T-cell (primary cell): ENCODE data around the gene DAAM1. TPM values are rescaled to one million over a fixed set of nuclear protein-coding genes. Genes with fewer than 3 reads are reported as not detected.

Experiments used
- ATAC-seq, 4 experiments: fragments of 200-7000 bp in 3 of 4; fragments of 150-1000 bp in 1 of 4; cut with Tn5 transposase; replicated peaks in 1 of 4; 1 replicate in 3 of 4; 2 replicates in 1 of 4; pipeline ENCODE4 v1.10.0; 2021; ENCODE audit warnings: moderate library complexity in 3 of 4, mild to moderate bottlenecking in 2 of 4, moderate number of reproducible peaks in 1 of 4
- CTCF ChIA-PET, 2 donors: fragments of 300-600 bp; sonication (Branson Sonifier 250); formaldehyde crosslinking; loops; one replicate each; lab custom pipeline; 2022; ENCODE audit warnings: antibody characterized with exemption in 2 of 2; lab: Charles Lee
- POLR2A ChIA-PET, 2 donors: fragments of 300-600 bp; sonication (Branson Sonifier 250); formaldehyde crosslinking; loops; one replicate each; lab custom pipeline; 2022; ENCODE audit warnings: antibody characterized with exemption in 2 of 2; lab: Charles Lee
- DNase-seq, 35 experiments: peaks; one replicate each; pipeline versions ENCODE4 v3.0.0 to v3.0.0-alpha.2; 2013 to 2023
- H3K27ac ChIP-seq: one replicate; pipeline ENCODE4 v1.5.1; 2013; ENCODE audit warnings: low read length
- H3K27me3 ChIP-seq, 2 experiments: replicated peaks in 1 of 2; 1 replicate in 1 of 2; 2 replicates in 1 of 2; pipeline versions ENCODE4 v1.6.1 to v1.7.0; 2013; ENCODE audit warnings: low read length in 1 of 2, mixed read lengths in 1 of 2; ENCODE audit not compliant: control insufficient read depth in 2 of 2, insufficient read depth in 2 of 2; ENCODE audit errors: extremely low read depth in 1 of 2
- H3K36me3 ChIP-seq, 2 donors: 1 replicate in 1 of 2; 2 replicates in 1 of 2; pipeline versions ENCODE4 v1.6.1 to v1.7.0; 2013; ENCODE audit warnings: low read length in 1 of 2; ENCODE audit not compliant: control insufficient read depth in 2 of 2, insufficient read depth in 1 of 2; ENCODE audit errors: extremely low read depth in 1 of 2
- H3K4me1 ChIP-seq, 2 experiments: 1 replicate in 1 of 2; 2 replicates in 1 of 2; pipeline versions ENCODE4 v1.6.1 to v1.7.0; 2013; ENCODE audit warnings: low read length in 2 of 2, mixed read lengths in 1 of 2; ENCODE audit not compliant: insufficient read depth in 2 of 2, control insufficient read depth in 1 of 2; ENCODE audit errors: extremely low read depth in 1 of 2
- H3K4me3 ChIP-seq, 2 donors: 1 replicate in 1 of 2; 2 replicates in 1 of 2; pipeline versions ENCODE4 v1.5.1 to v1.7.0; 2013; ENCODE audit warnings: mild to moderate bottlenecking in 2 of 2, low read length in 1 of 2, moderate library complexity in 1 of 2; ENCODE audit not compliant: control insufficient read depth in 1 of 2; ENCODE audit errors: extremely low read depth in 1 of 2
- H3K9me3 ChIP-seq: 2 replicates; pipeline ENCODE4 v1.7.0; 2013
- H3K27ac Mint-ChIP-seq, 2 donors: one replicate each; pipeline ENCODE4 v1.8.0; 2020 to 2021; ENCODE audit warnings: mild to moderate bottlenecking in 2 of 2, mixed read lengths in 2 of 2
- H3K27me3 Mint-ChIP-seq, 2 donors: one replicate each; pipeline ENCODE4 v1.8.0; 2021 to 2022; ENCODE audit warnings: mixed read lengths in 2 of 2
- H3K36me3 Mint-ChIP-seq: one replicate; pipeline ENCODE4 v1.8.0; 2021; ENCODE audit warnings: mixed read lengths
- H3K4me1 Mint-ChIP-seq, 3 donors: one replicate each; pipeline ENCODE4 v1.8.0; 2020 to 2022; ENCODE audit warnings: mixed read lengths in 3 of 3, mild to moderate bottlenecking in 1 of 3
- H3K4me3 Mint-ChIP-seq, 3 donors: one replicate each; pipeline ENCODE4 v1.8.0; 2020 to 2022; ENCODE audit warnings: mild to moderate bottlenecking in 3 of 3, mixed read lengths in 3 of 3, moderate library complexity in 3 of 3
- H3K9me3 Mint-ChIP-seq, 3 donors: one replicate each; pipeline ENCODE4 v1.8.0; 2020 to 2022; ENCODE audit warnings: mixed read lengths in 3 of 3
- WGBS: methylation state at CpG from one replicate; pipeline ENCODE4 v1.1.5; 2013; ENCODE audit warnings: missing lambda C conversion rate; ENCODE audit not compliant: insufficient coverage; 5-methylcytosine and 5-hydroxymethylcytosine counted together
- total RNA-seq, 35 experiments: library from RNA in 6 of 35; stranded (reverse) in 6 of 35; fragments of 120-200 nt in 1 of 35; gene quantifications; one replicate each; pipeline versions ENCODE4 v1.2.1 to v1.2.4 and lab custom pipeline; 2013 to 2026

Gene DAAM1
- total RNA-seq, 5 donors from 2014 or later (not counting 1 experiment from before 2014, with no cell fraction given), result 9.6 to 25.3 (median 23.9) TPM

DNA sequence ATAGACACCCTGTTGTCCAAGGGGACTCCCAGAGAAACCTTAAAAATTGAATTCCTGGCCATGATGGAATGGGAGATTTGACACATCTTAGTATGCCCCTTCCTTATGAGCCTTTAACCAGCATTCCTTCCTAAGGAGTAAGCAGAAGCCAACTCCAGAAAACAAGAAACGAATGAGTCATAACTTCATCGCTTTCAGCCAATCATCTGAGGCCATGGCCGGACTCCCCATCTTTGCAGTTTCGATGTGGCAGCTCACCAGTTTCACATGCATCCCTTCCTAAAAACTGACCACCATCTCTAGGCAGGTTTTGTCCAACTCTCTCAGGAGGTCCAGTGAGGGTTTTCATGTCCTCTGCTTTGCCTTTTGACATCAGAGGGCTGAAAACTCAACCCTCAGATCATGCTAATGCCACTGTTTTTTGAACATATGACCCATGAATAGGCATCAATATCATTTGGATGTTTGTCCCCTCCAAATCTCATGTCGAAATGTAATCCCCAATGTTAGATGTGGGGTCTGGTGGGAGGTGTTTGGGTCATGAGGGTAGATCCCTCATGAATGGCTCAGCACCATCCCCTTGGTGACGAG is 19.9 kb downstream of the DAAM1 start:
- 92% methylated on average over 5 of the region's 6 CpGs for WGBS
- H3K4me1 ChIP-seq, result no peaks in the 10 kb centered on the region
- H3K4me3 ChIP-seq, result no peak overlapping the region
- H3K36me3 ChIP-seq, result no peaks in the 10 kb centered on the region
- H3K9me3 ChIP-seq, result no peaks in the 10 kb centered on the region
- ATAC-seq (no peak), DNase-seq (no peak)
- Mint-ChIP-seq H3K27ac (no peak overlapping the region), H3K27me3 (no peaks in the 10 kb centered on the region), H3K9me3 (no peaks in the 10 kb centered on the region), H3K4me1 (peaks cover 9 to 12% (median 10%) of the 10 kb centered on the region in 3 donors), H3K4me3 (no peak overlapping the region), H3K36me3 (peaks cover 10% of the 10 kb centered on the region)
- ChIA-PET POLR2A (no interaction called here), CTCF (no interaction called here)
- no peaks in the 10 kb centered on the region for H3K27me3 ChIP-seq
- H3K27ac ChIP-seq, result no peak overlapping the region

DNA sequence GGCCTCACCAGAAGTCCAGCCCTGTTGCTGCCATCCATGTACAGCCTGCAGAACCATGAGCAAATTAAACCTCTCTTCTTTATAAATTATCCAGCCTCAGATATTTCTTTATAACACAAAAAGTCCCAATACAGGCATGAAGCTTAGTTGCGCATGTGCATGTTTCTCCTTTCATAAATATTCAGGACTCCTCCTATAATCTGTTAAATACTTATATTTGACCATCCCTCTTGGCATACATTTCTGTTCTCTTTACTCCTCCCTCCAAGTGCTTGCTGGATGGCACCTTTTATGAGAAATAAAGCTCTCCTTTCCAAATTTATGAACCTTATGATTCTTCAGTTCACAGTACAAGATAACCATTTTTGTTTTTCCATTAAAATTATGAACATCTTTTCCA is 20.5 kb downstream of the DAAM1 start:
- H3K27me3 Mint-ChIP-seq, result no peaks in the 10 kb centered on the region
- Histone ChIP-seq H3K4me3 (no peak overlapping the region), H3K27ac (no peak overlapping the region), H3K36me3 (no peaks in the 10 kb centered on the region), H3K4me1 (no peaks in the 10 kb centered on the region), H3K9me3 (no peaks in the 10 kb centered on the region), H3K27me3 (no peaks in the 10 kb centered on the region)
- no peak overlapping the region for H3K4me3 Mint-ChIP-seq
- DNase-seq (no peak), ATAC-seq (no peak)
- no peak overlapping the region for H3K27ac Mint-ChIP-seq
- peaks cover 13% of the 10 kb centered on the region for H3K36me3 Mint-ChIP-seq
- ChIA-PET CTCF (no interaction called here), POLR2A (no interaction called here)
- 100% methylated on average over 1 of the region's 1 CpG for WGBS
- peaks cover 9 to 12% (median 10%) of the 10 kb centered on the region in 3 donors for H3K4me1 Mint-ChIP-seq
- H3K9me3 Mint-ChIP-seq, result no peaks in the 10 kb centered on the region

DNA sequence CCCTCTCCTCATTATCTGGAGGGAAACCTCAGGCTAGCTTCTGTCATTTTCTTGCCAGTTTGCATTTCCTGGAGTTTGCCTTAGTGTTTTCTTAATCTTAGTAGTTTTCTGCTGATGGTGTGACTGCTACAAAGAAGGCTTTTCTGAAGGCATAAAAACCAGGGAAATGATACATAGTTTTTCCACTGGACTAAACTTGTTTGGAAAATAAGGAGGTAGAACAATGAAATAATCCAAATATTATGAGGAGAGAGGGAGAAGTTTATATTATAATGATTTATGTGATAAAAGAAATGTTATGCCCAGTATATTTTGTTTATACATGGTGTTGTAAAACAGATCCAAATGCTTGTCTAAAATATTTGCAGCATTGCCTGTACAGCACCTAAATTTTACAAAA is 22.2 kb downstream of the DAAM1 start:
- H3K27ac ChIP-seq, result no peak overlapping the region
- ATAC-seq (no peak), DNase-seq (no peak)
- Mint-ChIP-seq H3K27ac (no peak overlapping the region), H3K36me3 (peaks cover 19% of the 10 kb centered on the region), H3K27me3 (no peaks in the 10 kb centered on the region), H3K4me3 (no peak overlapping the region), H3K9me3 (no peaks in the 10 kb centered on the region), H3K4me1 (peaks cover 5 to 12% (median 7%) of the 10 kb centered on the region in 3 donors)
- no peak overlapping the region for H3K4me3 ChIP-seq
- H3K27me3 ChIP-seq, result no peaks in the 10 kb centered on the region
- no peaks in the 10 kb centered on the region for H3K36me3 ChIP-seq
- H3K4me1 ChIP-seq, result no peaks in the 10 kb centered on the region
- H3K9me3 ChIP-seq, result no peaks in the 10 kb centered on the region
- ChIA-PET POLR2A (no interaction called here), CTCF (no interaction called here)

DNA sequence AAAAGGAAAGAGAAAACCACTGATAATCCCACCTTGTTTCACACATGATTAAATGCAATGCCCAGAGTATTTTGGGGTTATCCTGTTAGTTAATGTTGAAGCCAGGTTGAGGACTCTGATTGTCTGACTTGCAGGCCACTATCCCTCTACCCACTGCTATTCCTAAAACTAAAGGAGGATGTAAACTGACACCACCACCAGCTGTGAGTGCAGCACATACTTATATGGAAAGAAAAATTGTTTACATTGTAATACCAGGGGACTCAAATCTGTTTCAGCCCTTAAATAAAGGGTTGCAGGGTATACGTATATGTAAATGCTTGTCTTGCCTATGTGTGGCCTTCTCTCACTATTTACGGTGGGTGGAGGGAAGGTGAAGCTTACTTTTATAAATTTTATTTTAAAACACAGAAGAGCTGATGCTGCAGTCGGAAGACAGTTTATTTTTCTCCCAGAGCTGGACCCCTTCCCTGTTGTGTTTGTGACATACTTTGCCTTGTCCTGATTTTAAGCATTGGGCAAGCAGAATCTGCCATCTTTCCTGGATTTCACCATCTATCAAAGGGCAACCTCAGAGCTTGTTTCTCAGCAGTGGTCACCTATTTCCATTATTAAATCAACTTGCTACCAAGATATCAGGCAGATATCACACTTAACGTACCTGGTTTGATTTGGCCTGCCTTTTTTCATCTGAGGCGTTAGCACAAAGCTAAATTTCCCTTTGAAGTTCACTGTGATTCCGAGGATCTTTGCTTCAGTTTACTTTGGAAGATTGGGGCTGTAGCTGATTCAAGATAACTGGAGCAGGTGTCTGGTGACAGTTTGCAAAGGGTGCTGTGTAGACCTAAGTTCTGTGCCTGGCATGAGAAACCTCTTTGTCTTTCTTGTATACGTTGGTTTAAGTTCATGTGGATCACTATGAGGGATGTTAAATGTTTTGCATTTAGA is 25.2 kb downstream of the DAAM1 start:
- no peak overlapping the region for H3K4me3 ChIP-seq
- H3K9me3 ChIP-seq, result no peaks in the 10 kb centered on the region
- no peak overlapping the region for H3K27ac ChIP-seq
- Mint-ChIP-seq H3K27me3 (no peaks in the 10 kb centered on the region), H3K36me3 (peaks cover 16% of the 10 kb centered on the region), H3K9me3 (no peaks in the 10 kb centered on the region), H3K4me1 (peaks cover 4 to 14% (median 7%) of the 10 kb centered on the region in 3 donors), H3K27ac (no peak overlapping the region), H3K4me3 (no peak overlapping the region)
- no peaks in the 10 kb centered on the region for H3K4me1 ChIP-seq
- ChIA-PET POLR2A (interaction anchor here in 1 of 2 donors (0.6 kb wide), 1 partner anchor 223 kb away, joined by 8 read pairs; no protein-coding TSS in a partner anchor), CTCF (interaction anchor here in 1 of 2 donors (0.6 kb wide), 2 partner anchors 368 to 1412 kb away, joined by 3 to 7 read pairs; no protein-coding TSS in a partner anchor)
- DNase-seq, result no peak
- H3K27me3 ChIP-seq, result no peaks in the 10 kb centered on the region
- ATAC-seq, result no peak
- H3K36me3 ChIP-seq, result no peaks in the 10 kb centered on the region
- 96% methylated on average over 3 of the region's 7 CpGs for WGBS

DNA sequence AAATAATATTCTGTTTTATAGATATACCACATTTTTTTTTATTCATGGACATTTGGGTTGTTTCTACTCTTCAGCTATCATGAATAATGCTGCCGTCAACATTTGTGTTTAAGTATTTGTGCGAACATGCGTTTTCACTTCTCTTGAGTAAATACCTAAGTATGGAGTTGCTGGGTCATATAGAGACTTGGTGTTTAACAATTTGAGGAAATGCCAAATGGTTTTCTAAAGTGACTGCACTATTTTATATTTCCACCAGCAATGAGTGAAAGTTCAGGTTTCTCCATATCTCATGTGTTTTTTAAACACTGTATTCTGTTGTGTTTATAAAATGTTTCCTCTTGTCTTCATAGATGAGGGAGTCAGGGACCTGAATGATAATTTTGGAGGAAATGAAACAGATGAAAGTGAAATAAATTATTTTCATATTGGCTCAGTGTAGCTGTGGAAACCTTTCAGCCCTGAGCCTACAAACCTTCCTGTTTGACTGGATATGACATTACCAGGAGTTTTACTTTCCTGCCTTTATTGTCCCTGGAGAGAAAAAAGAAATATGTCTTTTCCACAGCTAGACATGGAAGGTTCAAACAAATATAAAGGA is 26.3 kb downstream of the DAAM1 start:
- no peak overlapping the region for H3K27ac ChIP-seq
- H3K36me3 ChIP-seq, result no peaks in the 10 kb centered on the region
- Mint-ChIP-seq H3K4me3 (no peak overlapping the region), H3K4me1 (peaks cover 0 to 12% (median 7%) of the 10 kb centered on the region in 3 donors), H3K27me3 (no peaks in the 10 kb centered on the region), H3K27ac (no peak overlapping the region), H3K9me3 (no peaks in the 10 kb centered on the region), H3K36me3 (peaks cover 11% of the 10 kb centered on the region)
- ChIA-PET POLR2A (no interaction called here), CTCF (no interaction called here)
- no peak for DNase-seq
- whole genome bisulfite sequencing, result no CpG with 5 or more reads among the region's 3 CpGs
- no peak for ATAC-seq
- H3K27me3 ChIP-seq, result no peaks in the 10 kb centered on the region
- no peaks in the 10 kb centered on the region for H3K4me1 ChIP-seq
- H3K9me3 ChIP-seq, result no peaks in the 10 kb centered on the region
- no peak overlapping the region for H3K4me3 ChIP-seq

DNA sequence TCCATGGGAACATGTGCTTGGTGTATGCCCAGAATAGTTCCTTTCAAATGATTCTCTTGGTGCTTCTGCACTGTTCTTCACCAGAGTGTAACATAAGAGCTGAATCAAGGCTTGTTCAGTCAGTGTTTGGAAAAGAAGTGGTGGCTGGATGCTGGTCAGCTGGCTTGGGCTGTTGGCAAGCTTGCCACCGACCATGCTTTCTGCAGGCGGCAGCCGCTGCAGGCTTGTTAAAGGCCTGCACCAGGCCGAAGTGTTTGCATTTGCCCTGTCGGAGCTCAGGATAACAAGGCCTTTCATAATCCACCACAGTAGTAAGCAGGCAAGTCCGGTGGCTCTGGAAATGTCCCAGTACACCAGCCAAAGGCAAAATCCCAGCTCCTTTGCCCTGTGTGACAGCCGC is 26.9 kb downstream of the DAAM1 start:
- no peak for ATAC-seq
- Histone ChIP-seq H3K4me1 (no peaks in the 10 kb centered on the region), H3K27me3 (no peaks in the 10 kb centered on the region), H3K9me3 (no peaks in the 10 kb centered on the region), H3K27ac (no peak overlapping the region), H3K36me3 (no peaks in the 10 kb centered on the region), H3K4me3 (no peak overlapping the region)
- H3K27me3 Mint-ChIP-seq, result no peaks in the 10 kb centered on the region
- H3K9me3 Mint-ChIP-seq, result no peaks in the 10 kb centered on the region
- ChIA-PET CTCF (no interaction called here), POLR2A (no interaction called here)
- DNase-seq, result no peak
- 100% methylated on average over 3 of the region's 7 CpGs for WGBS
- peaks cover 0 to 12% (median 9%) of the 10 kb centered on the region in 3 donors for H3K4me1 Mint-ChIP-seq
- H3K36me3 Mint-ChIP-seq, result peaks cover 11% of the 10 kb centered on the region
- no peak overlapping the region for H3K4me3 Mint-ChIP-seq
- no peak overlapping the region for H3K27ac Mint-ChIP-seq
